Testis (tissue), 2 donors: ENCODE results near the gene KIF26B.

Experiments used
- CTCF ChIP-seq, 3 experiments: fragments of 450-650 bp in 2 of 3; fragments of 200-600 bp in 1 of 3; sonication (generic) in 1 of 3; IDR thresholded peaks; one replicate each; pipeline ENCODE4 v1.5.1; 2016 to 2019; ENCODE audit warnings: antibody characterized with exemption in 3 of 3, mild to moderate bottlenecking in 2 of 3, moderate library complexity in 1 of 3
- POLR2A ChIP-seq: fragments of 450-650 bp; IDR thresholded peaks from one replicate; pipeline ENCODE4 v1.6.1; 2017; ENCODE audit warnings: antibody characterized with exemption, mild to moderate bottlenecking, moderate library complexity

GRCh38 chr1:245458234-245458633, 303.4 kb downstream of the KIF26B start:
- TF ChIP-seq CTCF (IDR thresholded peaks at IDR 0.05), result no peak
- no peak for TF ChIP-seq POLR2A
